PC-3 (cell line): ENCODE results near the gene SH3RF3.

Source experiments
- EZH2 ChIP-seq: fragments of 300-600 bp; sonication (generic); IDR thresholded peaks from one replicate; pipeline ENCODE4 v1.6.1; 2017; ENCODE audit warnings: antibody characterized with exemption, mild to moderate bottlenecking, low read length; ENCODE audit not compliant: unreplicated experiment
- EZH2phosphoT487 ChIP-seq: fragments of 300-600 bp; sonication (generic); IDR thresholded peaks from 2 replicates; pipeline ENCODE4 v1.6.1; 2018; ENCODE audit warnings: mild to moderate bottlenecking, antibody characterized with exemption, low read length, borderline replicate concordance
- TF ChIP-seq, protein P1 (sequence below): fragments of 300-600 bp; sonication (generic); conservative IDR thresholded peaks from 2 replicates; pipeline ENCODE4 v1.5.1; 2017; ENCODE audit warnings: antibody characterized with exemption, low read depth, mild to moderate bottlenecking, low read length

GRCh38 chr2:109147405-109147804 lies 18.4 kb downstream of the SH3RF3 start:
- TF ChIP-seq, protein P1, sequence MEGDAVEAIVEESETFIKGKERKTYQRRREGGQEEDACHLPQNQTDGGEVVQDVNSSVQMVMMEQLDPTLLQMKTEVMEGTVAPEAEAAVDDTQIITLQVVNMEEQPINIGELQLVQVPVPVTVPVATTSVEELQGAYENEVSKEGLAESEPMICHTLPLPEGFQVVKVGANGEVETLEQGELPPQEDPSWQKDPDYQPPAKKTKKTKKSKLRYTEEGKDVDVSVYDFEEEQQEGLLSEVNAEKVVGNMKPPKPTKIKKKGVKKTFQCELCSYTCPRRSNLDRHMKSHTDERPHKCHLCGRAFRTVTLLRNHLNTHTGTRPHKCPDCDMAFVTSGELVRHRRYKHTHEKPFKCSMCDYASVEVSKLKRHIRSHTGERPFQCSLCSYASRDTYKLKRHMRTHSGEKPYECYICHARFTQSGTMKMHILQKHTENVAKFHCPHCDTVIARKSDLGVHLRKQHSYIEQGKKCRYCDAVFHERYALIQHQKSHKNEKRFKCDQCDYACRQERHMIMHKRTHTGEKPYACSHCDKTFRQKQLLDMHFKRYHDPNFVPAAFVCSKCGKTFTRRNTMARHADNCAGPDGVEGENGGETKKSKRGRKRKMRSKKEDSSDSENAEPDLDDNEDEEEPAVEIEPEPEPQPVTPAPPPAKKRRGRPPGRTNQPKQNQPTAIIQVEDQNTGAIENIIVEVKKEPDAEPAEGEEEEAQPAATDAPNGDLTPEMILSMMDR: no peak
- TF ChIP-seq EZH2: no peak
- TF ChIP-seq EZH2phosphoT487: no peak
